B cell (primary cell): ENCODE measurements around the gene DTNA. TPM values are rescaled to one million over a fixed set of nuclear protein-coding genes. Genes with fewer than 3 reads are reported as not detected.

Experiments
- ATAC-seq: fragments of 200-7000 bp; cut with Tn5 transposase; one replicate; pipeline ENCODE4 v1.10.0; 2021; ENCODE audit warnings: low read depth, mild to moderate bottlenecking, moderate number of reproducible peaks, moderate library complexity
- CTCF ChIA-PET: fragments of 350-600 bp; sonication (Branson Sonifier 250); formaldehyde crosslinking; loops from one replicate; lab custom pipeline; 2021; ENCODE audit warnings: antibody characterized with exemption, inconsistent platforms; lab: Charles Lee
- POLR2A ChIA-PET: fragments of 350-600 bp; sonication (Branson Sonifier 250); formaldehyde crosslinking; loops from one replicate; lab custom pipeline; 2021; ENCODE audit warnings: antibody characterized with exemption; lab: Charles Lee
- DNase-seq: peaks from one replicate; pipeline ENCODE4 v3.0.0; 2013
- H2AFZ ChIP-seq: 2 replicates; pipeline ENCODE4 v1.6.1; 2012; ENCODE audit warnings: mild to moderate bottlenecking, low read depth, low read length; ENCODE audit not compliant: insufficient read depth, poor library complexity, severe bottlenecking
- H3K27ac ChIP-seq, 2 donors: 1 replicate in 1 of 2; 2 replicates in 1 of 2; pipeline ENCODE4 v1.5.1; 2012 to 2013; ENCODE audit warnings: low read length in 2 of 2, mild to moderate bottlenecking in 2 of 2, moderate library complexity in 1 of 2
- H3K27me3 ChIP-seq, 4 experiments: fragments of 200-600 bp in 1 of 4; sonication (generic) in 1 of 4; replicated peaks in 1 of 4; 1 replicate in 2 of 4; 2 replicates in 2 of 4; pipeline versions ENCODE4 v1.6.1 to v1.7.0; 2013 to 2016; ENCODE audit warnings: low read length in 3 of 4, mild to moderate bottlenecking in 2 of 4, mixed read lengths in 1 of 4, moderate library complexity in 1 of 4; ENCODE audit not compliant: insufficient read depth in 4 of 4, control insufficient read depth in 3 of 4; ENCODE audit errors: control extremely low read depth in 1 of 4
- H3K36me3 ChIP-seq, 2 experiments: replicated peaks in 1 of 2; 1 replicate in 1 of 2; 2 replicates in 1 of 2; pipeline versions ENCODE4 v1.6.1 to v1.7.1; 2013; ENCODE audit warnings: low read length in 1 of 2; ENCODE audit not compliant: insufficient read depth in 2 of 2, control insufficient read depth in 1 of 2; ENCODE audit errors: control extremely low read depth in 1 of 2, extremely low read depth in 1 of 2
- H3K4me1 ChIP-seq, 2 donors: fragments of 200-600 bp in 1 of 2; sonication (generic) in 1 of 2; 1 replicate in 1 of 2; 2 replicates in 1 of 2; pipeline versions ENCODE4 v1.5.1 to v1.6.1; 2013 to 2017; ENCODE audit warnings: low read length in 2 of 2; ENCODE audit not compliant: control insufficient read depth in 2 of 2, insufficient read depth in 2 of 2
- H3K4me2 ChIP-seq: replicated peaks from 2 replicates; pipeline ENCODE3; 2012; ENCODE audit warnings: mild to moderate bottlenecking, low read depth, low read length; ENCODE audit not compliant: poor library complexity, severe bottlenecking
- H3K4me3 ChIP-seq, 5 experiments: fragments of 200-600 bp in 1 of 5; sonication (generic) in 1 of 5; 1 replicate in 3 of 5; 2 replicates in 2 of 5; pipeline versions ENCODE4 v1.5.1 to v1.7.0; 2011 to 2016; ENCODE audit warnings: low read length in 4 of 5, mild to moderate bottlenecking in 4 of 5, low read depth in 2 of 5, control low read depth in 1 of 5, moderate library complexity in 1 of 5; ENCODE audit not compliant: insufficient read depth in 1 of 5; ENCODE audit errors: control extremely low read depth in 1 of 5, extremely low read depth in 1 of 5
- H3K79me2 ChIP-seq: fragments of 200-600 bp; sonication (generic); one replicate; pipeline ENCODE4 v1.6.0; 2016; ENCODE audit warnings: low read length; ENCODE audit not compliant: control insufficient read depth, insufficient read depth
- H3K9ac ChIP-seq: fragments of 200-600 bp; sonication (generic); 2 replicates; pipeline ENCODE4 v1.6.1; 2017; ENCODE audit warnings: mild to moderate bottlenecking, low read length, moderate library complexity
- H3K9me3 ChIP-seq, 3 donors: one replicate each; pipeline versions ENCODE4 v1.6.1 to v1.7.1; 2013; ENCODE audit warnings: low read length in 2 of 3; ENCODE audit not compliant: control insufficient read depth in 2 of 3, insufficient read depth in 1 of 3; ENCODE audit errors: control extremely low read depth in 1 of 3
- H4K20me1 ChIP-seq: 2 replicates; pipeline ENCODE4 v1.6.0; 2012; ENCODE audit warnings: mild to moderate bottlenecking, low read length; ENCODE audit not compliant: insufficient read depth, control insufficient read depth, poor library complexity, severe bottlenecking
- H3K27ac Mint-ChIP-seq: one replicate; pipeline ENCODE4 v1.8.0; 2021; ENCODE audit warnings: mixed read lengths
- H3K27me3 Mint-ChIP-seq: one replicate; pipeline ENCODE4 v1.8.0; 2021; ENCODE audit warnings: mixed read lengths
- H3K4me1 Mint-ChIP-seq: one replicate; pipeline ENCODE4 v1.8.0; 2021; ENCODE audit warnings: mixed read lengths
- H3K4me3 Mint-ChIP-seq: one replicate; pipeline ENCODE4 v1.8.0; 2021; ENCODE audit warnings: mixed read lengths
- H3K9me3 Mint-ChIP-seq: one replicate; pipeline ENCODE4 v1.8.0; 2022; ENCODE audit warnings: mixed read lengths; ENCODE audit not compliant: insufficient read depth
- EZH2 ChIP-seq: IDR thresholded peaks from 2 replicates; pipeline ENCODE4 v1.6.1; 2012; ENCODE audit warnings: borderline replicate concordance, low read depth, mild to moderate bottlenecking, moderate library complexity, low read length; ENCODE audit not compliant: insufficient read depth, poor library complexity, severe bottlenecking
- WGBS: methylation state at CpG from one replicate; pipeline ENCODE4 v1.1.5; 2013; ENCODE audit warnings: missing lambda C conversion rate; ENCODE audit not compliant: insufficient coverage; 5-methylcytosine and 5-hydroxymethylcytosine counted together
- intact Hi-C: fragments of 100-400 bp; cut with micrococcal nuclease; formaldehyde crosslinking; loops from one replicate; pipeline ENCODE4 v1.10.0; 2022
- polyA plus RNA-seq: library from polyadenylated mRNA; depleted of rRNA; stranded (reverse); fragments of >200 nt; gene quantifications from 2 replicates; pipeline ENCODE4 v1.2.3, GENCODE V29; 2012
- total RNA-seq, 2 donors: library from RNA; stranded (reverse); fragments of 120-200 nt in 1 of 2; gene quantifications; 1 replicate in 1 of 2; 2 replicates in 1 of 2; pipeline versions ENCODE4 v1.2.3 to v1.2.4, GENCODE V29; 2013 to 2022
- TF ChIP-seq, protein P1 (sequence below): fragments of 200-600 bp; IDR thresholded peaks from one replicate; pipeline ENCODE4 v1.8.0; 2022; ENCODE audit warnings: antibody characterized with exemption, mild to moderate bottlenecking

DTNA gene
- total and polyA plus RNA-seq, 2 donors (not counting 1 experiment from before 2014, with no cell fraction given) = not detected

DNA sequence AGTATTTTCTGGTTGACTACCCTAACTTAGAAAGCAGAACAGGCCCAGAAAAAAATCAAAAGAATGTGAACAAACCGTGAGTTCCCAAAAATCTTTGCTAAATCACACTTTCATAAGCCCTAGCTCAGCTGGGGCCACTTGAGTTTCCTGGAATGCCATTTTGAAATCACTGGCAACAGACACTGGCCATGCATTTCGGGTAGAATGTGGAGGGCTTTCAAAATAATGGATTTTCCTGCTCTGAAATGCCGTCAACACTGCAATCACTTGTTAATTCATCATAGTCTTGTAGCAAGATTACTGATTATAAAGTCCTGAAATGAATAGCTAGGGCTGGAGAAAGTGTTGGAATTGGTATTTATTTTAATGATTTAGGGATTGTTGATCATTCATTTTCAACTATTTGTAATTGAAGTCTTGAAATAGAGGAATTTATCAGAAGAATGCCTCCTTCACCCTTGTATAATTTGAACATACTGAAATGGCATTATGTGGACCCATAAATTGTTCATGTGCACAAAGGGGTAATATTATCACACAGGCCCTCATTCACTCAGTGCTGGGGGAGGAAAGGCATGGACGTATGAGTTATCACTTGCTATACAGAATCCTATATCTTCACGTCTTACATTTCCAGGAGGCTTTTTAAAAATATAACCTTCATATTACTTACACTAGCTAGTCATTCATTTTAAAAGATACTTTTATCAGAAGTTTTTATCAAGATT is 134.8 kb downstream of the DTNA start:
- H3K9me3 ChIP-seq = no peaks in the 10 kb centered on the region
- no peak overlapping the region for H3K4me2 ChIP-seq
- POLR2A ChIA-PET = no interaction called here
- H4K20me1 ChIP-seq = no peaks in the 10 kb centered on the region
- no peaks in the 10 kb centered on the region for H3K36me3 ChIP-seq
- no peak overlapping the region for H2AFZ ChIP-seq
- Mint-ChIP-seq H3K4me1 (no peaks in the 10 kb centered on the region), H3K4me3 (no peak overlapping the region), H3K9me3 (no peaks in the 10 kb centered on the region), H3K27me3 (peaks cover 13% of the 10 kb centered on the region), H3K27ac (no peak overlapping the region)
- H3K27ac ChIP-seq = no peak overlapping the region
- TF ChIP-seq, protein P1, sequence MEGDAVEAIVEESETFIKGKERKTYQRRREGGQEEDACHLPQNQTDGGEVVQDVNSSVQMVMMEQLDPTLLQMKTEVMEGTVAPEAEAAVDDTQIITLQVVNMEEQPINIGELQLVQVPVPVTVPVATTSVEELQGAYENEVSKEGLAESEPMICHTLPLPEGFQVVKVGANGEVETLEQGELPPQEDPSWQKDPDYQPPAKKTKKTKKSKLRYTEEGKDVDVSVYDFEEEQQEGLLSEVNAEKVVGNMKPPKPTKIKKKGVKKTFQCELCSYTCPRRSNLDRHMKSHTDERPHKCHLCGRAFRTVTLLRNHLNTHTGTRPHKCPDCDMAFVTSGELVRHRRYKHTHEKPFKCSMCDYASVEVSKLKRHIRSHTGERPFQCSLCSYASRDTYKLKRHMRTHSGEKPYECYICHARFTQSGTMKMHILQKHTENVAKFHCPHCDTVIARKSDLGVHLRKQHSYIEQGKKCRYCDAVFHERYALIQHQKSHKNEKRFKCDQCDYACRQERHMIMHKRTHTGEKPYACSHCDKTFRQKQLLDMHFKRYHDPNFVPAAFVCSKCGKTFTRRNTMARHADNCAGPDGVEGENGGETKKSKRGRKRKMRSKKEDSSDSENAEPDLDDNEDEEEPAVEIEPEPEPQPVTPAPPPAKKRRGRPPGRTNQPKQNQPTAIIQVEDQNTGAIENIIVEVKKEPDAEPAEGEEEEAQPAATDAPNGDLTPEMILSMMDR = no peak
- TF ChIP-seq EZH2 = no peak
- H3K79me2 ChIP-seq = no peaks in the 10 kb centered on the region
- H3K9ac ChIP-seq = no peak overlapping the region
- no peak for DNase-seq
- intact Hi-C loops = no loop called here
- H3K4me3 ChIP-seq = no peak overlapping the region
- H3K27me3 ChIP-seq = peaks cover 0 to 5% (median 2%) of the 10 kb centered on the region in 4 experiments
- CTCF ChIA-PET = no interaction called here
- ATAC-seq = no peak
- WGBS = 17% methylated on average over 1 of the region's 5 CpGs
- H3K4me1 ChIP-seq = no peaks in the 10 kb centered on the region

DNA sequence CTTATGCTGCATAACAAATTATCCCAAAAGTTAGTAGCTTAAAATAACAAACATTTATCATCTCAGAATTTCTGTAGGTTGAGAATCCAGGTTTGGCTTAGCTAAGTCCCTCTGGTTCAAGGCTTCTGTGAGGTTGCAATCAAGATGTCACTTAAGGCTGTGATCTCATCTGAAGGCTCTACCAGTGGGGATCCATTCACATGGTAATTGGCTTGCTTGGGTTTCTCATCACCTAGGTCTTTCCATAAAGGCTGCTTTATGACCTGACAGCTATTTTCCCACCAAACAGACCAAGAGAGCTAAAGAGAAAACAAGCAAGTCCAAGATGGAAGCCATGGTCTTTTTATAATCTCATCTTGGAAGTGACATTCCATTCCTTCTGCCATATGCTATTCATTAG is 137.3 kb downstream of the DTNA start:
- H3K4me2 ChIP-seq = no peak overlapping the region
- ChIA-PET POLR2A (no interaction called here), CTCF (no interaction called here)
- H3K79me2 ChIP-seq = no peaks in the 10 kb centered on the region
- H3K27me3 Mint-ChIP-seq = peaks cover 16% of the 10 kb centered on the region
- no peaks in the 10 kb centered on the region for H3K4me1 ChIP-seq
- no peak for ATAC-seq
- H3K27ac ChIP-seq = no peak overlapping the region
- H3K27me3 ChIP-seq = peaks cover 0 to 4% (median 2%) of the 10 kb centered on the region in 4 experiments
- H3K36me3 ChIP-seq = no peaks in the 10 kb centered on the region
- no peak overlapping the region for H3K4me3 Mint-ChIP-seq
- TF ChIP-seq, protein P1 = no peak
- TF ChIP-seq EZH2 = no peak
- no peaks in the 10 kb centered on the region for H3K4me1 Mint-ChIP-seq
- no peaks in the 10 kb centered on the region for H4K20me1 ChIP-seq
- H3K9me3 ChIP-seq = no peaks in the 10 kb centered on the region
- no peak overlapping the region for H2AFZ ChIP-seq
- no peak overlapping the region for H3K9ac ChIP-seq
- no peaks in the 10 kb centered on the region for H3K9me3 Mint-ChIP-seq
- no peak for DNase-seq
- no peak overlapping the region for H3K4me3 ChIP-seq
- intact Hi-C loops = no loop called here
- H3K27ac Mint-ChIP-seq = no peak overlapping the region
